GM18498 (cell line): Measurements from ENCODE around the gene BCL2L12.
A peak's percentile ranks its signal among the peaks of the same experiment; 100 is the strongest.

Experiments used
- ATAC-seq: cut with Tn5 transposase; IDR thresholded peaks from one replicate; pipeline ENCODE4 v1.9.1; 2021; ENCODE audit warnings: mild to moderate bottlenecking, moderate library complexity; ENCODE audit not compliant: unreplicated experiment

Gene BCL2L12

DNA sequence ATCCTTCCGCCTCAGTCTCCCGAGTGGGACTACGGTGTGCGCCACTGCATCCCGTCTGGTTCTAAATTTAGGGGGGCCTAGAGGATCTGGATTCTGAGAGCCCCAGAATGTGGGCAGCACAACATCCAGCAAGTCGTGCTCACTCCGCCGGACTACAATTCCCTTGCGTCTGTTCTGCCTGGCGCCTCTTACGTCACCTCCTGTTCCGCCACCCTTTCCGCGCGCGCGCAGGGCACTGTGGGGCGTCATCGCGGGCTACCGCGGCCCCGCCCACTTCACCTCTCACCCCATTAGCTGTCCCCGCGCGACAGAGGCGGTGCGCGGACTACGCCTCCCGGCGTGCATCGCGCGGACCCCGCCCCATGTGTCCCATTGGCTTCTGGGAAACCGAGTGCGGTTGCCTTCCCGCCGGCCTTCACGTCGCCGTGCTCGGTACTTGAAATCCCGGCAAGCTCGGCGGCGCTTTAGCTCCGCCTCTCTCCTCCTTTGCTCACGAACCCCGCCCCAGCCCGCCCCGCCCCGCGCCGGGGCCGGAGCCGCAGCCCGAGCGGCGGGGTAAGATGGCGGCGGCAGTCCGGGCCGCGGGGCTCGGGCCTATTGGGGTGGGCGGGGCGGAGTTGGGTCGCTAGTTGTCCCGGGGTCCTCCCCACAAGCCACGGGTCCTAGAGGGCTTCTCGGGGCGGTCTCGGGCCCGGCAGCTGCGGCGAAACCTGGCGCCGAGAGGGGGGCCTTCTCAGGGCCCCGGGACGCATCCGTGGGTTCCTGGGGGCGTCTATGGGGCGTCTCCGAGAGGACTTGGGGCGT, 23.8 kb upstream of the BCL2L12 start, which contains the start of gene SCAF1:
SCAF1 (plus strand) TSS at position 522 of the 804 bp plus-strand sequence. CDS start 2,818 bp downstream, outside the sequence.
- peak; percentile 55 for ATAC-seq

DNA sequence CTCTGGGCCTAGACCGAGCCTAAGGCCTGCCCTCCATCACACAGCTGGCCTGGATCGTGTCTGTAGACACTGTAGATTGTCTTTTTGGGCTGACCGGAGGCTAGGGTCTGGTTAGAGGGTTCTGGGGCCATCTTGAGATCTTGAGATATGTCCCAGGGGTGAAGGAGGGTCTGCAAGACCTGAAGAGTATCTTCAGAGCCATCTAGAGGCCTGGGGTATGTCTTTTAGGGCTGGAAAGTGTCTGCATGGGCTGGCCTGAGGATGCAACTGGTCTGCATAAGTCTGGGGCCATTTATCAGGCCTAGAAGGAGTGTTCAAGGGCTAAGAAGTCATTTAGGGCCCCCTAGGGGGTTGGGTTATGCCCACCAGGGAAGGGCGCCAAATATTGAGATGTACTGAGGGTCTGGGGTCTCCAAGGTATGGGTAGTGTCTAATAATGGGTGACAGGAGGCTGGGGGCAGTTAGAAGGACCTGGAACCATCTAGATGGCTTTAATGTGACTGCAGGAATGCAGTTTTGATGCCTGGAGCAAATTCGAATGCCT, 23.2 kb upstream of the BCL2L12 start:
- ATAC-seq: no peak

DNA sequence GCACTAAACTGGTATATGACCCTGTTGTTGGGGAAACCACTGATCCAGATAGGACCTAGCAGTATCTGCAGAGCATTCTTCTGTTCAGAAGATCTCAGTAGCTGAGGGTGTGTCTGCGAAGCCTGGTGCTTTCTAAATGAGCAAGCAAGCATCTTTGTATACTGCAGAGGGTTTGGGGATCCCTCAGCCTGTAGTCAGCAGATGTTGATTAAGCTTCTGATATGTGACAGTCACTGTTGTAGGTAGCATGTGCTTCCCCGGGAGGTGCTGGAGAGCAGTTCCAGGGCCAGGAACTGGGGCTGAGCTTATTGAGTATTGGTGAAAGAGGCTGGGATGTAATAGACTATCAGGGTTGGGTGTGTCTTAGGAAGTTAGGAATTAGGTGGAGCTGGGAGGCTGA, 22.3 kb upstream of the BCL2L12 start:
- no peak for ATAC-seq

DNA sequence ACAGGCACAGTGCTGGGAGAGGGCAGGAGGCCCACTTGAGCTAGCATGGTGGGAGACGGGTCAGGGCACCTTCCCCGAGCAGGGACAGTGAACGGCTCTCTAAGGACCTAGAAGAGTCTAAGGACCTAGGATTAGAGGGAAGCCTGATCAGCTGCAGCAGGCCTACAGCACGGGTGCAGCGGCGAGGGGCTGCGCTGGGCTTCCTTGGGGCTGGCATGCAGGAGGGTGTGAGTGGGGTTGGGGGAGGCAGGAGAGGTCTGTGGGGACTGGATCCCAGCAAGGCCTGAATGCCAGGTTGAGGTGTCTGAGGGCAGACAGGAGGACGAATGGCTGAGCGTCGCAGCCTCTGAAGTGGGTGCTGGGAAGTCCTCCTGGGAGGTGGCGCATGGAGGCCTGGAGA, 20.1 kb upstream of the BCL2L12 start:
- no peak for ATAC-seq

DNA sequence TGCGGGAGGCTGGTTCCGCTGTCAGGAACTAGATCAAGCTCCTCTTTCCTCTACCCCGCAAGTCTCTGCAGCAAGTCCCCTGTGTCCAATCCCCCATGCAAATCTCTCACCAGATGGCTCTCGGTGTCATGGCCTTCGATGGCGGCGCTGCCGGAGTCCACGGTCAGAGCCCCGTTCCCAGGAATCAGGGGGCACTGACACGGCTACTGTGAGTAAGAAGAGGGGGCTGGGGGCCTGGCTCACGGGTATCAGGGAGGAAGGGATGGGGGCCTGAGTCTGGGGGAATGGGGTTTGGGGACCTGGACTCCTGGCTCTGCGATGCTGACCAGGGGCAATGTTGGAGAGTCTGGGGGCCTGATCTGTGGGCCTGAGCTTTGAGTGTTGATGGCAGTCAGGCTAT, 19.7 kb upstream of the BCL2L12 start:
- ATAC-seq: no peak

DNA sequence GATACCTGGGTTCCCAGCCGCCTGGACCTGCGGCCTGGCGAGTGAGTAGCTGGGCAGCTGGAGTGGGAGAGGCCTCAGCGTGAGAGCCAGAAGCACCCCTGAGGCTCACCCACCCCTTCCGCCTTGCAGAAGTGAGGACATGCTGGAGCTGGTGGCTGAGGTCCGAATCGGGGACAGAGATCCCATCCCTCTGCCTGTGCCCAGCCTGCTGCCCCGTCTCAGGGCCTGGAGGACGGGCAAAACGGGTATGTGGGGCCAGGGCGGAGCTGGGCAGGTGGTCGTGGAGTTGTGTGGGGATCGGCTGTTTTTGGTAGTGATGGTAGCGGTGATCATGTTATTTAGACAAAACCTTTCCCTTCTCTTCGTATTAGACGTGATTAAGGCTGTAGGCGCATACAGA, 19.1 kb upstream of the BCL2L12 start:
- ATAC-seq: no peak

DNA sequence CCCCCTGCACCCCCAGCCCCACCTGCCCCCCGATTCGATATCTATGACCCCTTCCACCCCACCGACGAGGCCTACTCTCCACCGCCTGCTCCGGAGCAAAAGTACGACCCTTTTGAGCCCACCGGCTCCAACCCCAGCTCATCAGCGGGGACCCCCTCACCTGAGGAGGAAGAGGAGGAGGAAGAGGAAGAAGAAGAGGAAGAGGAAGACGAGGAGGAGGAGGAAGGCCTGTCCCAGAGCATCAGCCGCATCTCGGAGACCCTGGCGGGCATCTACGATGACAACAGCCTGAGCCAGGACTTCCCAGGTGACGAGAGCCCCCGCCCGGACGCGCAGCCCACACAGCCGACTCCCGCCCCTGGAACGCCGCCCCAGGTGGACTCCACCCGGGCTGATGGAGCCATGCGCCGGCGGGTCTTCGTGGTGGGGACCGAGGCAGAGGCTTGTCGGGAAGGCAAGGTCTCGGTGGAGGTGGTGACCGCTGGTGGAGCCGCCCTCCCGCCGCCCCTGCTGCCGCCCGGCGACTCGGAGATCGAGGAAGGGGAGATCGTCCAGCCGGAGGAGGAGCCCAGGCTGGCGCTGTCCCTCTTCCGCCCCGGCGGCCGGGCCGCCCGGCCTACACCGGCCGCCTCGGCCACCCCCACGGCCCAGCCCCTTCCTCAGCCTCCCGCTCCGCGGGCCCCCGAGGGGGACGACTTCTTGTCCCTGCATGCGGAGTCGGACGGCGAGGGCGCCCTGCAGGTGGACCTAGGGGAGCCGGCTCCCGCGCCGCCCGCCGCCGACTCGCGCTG, 14.5 kb upstream of the BCL2L12 start:
- ATAC-seq: no peak

DNA sequence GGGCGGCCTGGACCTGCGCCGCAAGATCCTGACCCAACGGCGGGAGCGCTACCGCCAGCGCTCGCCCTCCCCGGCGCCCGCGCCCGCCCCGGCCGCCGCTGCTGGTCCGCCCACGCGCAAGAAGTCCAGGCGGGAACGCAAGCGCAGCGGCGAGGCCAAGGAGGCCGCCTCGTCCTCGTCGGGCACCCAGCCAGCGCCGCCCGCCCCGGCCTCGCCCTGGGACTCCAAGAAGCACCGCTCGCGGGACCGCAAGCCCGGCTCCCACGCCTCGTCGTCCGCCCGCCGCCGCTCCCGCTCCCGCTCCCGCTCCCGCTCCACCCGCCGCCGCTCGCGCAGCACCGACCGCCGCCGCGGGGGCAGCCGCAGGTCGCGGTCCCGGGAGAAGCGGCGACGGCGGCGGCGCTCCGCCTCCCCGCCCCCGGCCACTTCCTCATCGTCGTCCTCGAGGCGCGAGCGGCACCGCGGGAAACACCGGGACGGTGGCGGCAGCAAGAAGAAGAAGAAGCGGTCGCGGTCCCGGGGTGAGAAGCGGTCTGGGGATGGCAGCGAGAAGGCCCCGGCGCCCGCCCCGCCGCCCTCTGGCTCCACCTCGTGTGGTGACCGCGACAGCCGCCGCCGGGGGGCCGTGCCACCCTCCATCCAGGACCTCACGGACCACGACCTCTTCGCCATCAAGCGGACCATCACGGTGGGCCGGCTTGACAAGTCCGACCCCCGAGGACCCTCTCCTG, 13.7 kb upstream of the BCL2L12 start:
- ATAC-seq: no peak

DNA sequence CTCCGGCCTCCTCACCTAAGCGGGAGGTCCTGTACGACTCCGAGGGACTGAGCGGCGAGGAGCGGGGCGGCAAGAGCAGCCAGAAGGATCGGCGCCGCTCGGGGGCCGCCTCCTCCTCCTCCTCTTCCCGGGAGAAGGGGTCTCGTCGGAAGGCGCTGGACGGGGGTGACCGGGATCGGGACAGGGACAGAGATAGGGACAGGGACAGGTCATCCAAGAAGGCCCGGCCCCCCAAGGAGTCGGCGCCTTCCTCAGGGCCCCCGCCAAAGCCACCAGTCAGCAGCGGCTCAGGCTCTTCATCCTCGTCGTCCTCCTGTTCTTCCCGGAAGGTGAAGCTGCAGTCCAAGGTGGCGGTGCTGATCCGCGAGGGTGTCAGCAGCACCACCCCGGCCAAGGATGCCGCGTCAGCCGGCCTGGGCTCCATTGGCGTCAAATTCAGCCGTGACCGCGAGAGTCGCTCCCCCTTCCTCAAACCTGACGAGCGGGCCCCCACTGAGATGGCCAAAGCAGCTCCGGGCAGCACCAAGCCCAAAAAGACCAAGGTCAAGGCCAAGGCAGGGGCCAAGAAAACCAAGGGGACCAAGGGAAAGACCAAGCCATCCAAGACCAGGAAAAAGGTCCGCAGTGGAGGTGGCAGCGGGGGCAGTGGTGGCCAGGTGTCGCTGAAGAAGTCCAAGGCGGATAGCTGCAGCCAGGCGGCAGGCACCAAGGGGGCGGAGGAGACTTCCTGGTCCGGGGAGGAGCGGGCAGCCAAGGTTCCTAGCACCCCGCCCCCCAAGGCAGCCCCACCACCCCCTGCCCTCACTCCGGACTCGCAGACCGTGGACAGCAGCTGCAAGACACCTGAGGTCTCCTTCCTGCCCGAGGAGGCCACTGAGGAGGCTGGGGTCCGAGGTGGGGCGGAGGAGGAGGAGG, 12.9 kb upstream of the BCL2L12 start:
- no peak for ATAC-seq

DNA sequence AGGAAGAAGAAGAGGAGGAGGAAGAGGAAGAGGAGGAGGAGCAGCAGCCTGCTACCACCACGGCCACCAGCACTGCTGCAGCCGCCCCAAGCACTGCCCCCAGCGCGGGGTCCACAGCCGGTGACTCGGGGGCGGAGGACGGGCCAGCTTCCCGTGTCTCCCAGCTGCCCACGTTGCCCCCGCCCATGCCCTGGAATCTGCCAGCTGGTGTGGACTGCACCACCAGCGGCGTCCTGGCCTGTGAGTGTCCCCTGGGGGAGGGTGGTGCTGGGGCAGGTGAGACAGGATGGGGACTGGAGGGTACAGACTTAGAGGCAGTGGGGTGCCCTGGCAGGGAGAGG, 12.3 kb upstream of the BCL2L12 start:
- ATAC-seq: no peak

DNA sequence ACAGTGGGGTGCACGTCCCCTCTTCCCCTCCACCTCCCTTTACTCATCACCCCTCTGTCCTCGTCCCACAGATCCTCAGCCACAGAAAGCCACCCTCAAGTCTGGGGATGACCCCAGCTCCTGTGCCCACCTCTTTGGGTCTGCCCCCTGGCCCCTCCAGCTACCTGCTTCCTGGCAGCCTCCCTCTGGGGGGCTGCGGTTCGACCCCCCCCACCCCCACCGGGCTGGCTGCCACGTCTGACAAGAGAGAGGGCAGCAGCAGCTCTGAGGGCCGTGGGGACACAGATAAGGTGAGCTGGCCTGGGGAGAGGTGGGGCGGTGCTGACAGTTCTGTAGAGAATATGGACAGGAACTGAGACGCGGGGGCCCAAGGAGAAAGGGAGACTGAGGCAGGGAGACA, 11.2 kb upstream of the BCL2L12 start:
- ATAC-seq: no peak

DNA sequence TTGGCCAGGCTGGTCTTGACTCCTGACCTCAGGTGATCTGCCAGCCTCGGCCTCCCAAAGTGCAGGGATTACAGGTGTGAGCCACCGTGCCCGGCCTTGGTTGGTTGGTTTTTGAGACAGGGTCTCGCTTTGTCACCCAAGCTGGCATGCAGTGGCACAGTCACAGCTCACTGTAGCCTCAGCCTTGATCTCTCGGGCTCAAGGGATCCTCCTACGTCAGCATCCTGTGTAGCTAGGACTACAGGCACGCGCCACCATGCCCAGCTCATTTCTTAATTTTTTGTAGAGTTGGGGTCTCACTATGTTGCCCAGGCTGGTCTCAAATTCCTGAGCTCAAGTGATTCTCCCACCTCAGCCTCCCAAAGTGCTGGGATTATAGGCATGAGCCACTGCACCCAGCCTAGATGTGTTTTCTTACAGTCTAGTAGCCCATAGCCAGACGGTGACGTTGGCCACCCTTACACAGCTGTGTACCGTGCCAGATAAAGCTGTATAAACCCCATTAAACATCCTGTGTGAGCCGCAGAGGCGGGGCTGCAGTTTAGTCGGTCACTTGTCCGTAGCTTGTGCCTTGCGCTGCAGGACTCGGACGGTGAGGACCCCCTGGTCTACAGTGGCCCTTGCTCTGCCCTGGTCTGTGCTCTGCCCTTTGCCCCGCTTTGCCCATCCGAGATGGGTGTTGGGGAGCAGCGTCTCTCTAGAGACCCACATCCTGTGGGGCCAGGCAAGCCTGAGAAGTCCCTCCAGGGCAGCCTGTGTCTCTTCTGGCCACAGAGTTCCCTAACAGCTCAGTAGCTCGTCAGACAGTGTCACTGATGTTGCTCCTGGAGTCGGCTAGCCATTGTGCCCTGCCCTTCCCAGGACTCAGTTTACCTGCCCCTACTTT, 9.9 kb upstream of the BCL2L12 start:
- ATAC-seq: no peak

DNA sequence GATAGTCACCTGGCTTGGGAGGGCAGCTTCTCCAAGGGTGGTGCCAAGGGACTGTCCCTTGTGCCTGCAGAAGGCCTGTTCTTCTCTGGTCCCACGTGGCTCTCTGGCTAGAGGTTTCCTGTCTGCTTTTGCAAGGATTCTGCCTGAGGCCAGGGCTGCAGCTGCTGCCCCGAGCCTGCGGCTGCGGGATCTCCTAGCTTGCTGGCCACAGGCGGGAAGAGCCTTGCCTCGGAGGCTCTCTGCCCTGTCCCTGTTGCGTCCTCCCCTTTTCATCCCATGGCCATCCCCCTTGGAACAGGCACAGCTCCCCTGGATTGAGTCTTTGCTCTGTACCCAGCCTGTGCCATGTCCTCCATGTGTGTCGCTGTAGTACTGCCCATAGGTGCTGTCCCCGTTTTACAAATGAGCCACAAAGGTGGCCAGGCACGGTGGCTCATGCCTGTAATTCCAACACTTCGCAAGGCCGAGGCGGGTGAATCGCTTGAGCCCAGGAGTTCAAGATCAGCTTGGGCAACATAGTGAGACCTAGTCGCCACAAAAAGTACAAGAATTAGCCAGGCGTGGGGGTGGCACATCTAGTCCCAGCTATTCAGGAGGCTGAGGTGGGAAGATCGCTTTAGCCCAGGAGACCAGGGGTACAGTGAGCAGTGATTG, 9.2 kb upstream of the BCL2L12 start:
- no peak for ATAC-seq

DNA sequence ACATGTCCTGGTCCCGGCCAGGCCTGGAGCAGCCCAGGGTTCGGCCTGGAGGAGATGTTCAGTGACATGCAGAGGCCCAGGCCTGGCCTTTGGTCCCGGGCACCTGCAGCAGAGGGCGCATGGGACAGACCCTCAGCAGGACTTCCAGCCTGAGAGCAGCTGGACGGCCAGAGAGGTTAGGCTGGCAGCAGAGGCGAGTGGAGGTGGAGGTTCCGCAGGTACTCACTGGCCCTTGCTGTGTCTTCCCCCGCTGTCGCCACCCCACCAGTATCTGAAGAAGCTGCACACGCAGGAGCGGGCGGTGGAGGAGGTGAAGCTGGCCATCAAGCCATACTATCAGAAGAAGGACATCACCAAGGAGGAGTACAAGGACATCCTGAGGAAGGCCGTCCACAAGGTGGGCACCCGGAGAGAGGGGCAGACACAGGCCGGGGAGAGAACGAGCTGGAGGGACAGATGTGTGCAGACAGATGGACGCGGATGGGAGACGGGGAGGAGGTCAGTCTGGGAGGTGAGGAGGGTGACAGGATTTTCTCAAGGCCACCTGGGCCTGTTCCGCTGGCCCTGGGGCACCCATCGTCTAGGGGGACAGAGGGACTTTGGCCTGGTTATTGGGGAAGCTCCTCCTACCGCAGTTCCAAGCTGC, 8.1 kb upstream of the BCL2L12 start:
- ATAC-seq: no peak

DNA sequence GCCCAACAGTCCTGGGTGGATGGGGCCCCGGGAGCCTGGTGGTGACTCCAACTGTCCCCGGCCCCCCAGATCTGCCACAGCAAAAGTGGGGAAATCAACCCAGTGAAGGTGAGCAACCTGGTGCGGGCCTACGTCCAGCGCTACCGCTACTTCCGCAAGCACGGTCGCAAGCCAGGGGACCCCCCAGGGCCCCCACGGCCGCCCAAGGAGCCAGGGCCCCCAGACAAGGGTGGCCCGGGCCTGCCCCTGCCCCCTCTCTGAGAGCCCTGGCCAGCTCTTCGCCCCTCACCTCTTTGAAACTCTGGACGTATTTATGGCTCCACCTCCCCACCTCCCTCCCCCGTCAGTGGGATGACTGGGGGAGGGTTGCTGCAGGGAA, 7.6 kb upstream of the BCL2L12 start:
- ATAC-seq: no peak

DNA sequence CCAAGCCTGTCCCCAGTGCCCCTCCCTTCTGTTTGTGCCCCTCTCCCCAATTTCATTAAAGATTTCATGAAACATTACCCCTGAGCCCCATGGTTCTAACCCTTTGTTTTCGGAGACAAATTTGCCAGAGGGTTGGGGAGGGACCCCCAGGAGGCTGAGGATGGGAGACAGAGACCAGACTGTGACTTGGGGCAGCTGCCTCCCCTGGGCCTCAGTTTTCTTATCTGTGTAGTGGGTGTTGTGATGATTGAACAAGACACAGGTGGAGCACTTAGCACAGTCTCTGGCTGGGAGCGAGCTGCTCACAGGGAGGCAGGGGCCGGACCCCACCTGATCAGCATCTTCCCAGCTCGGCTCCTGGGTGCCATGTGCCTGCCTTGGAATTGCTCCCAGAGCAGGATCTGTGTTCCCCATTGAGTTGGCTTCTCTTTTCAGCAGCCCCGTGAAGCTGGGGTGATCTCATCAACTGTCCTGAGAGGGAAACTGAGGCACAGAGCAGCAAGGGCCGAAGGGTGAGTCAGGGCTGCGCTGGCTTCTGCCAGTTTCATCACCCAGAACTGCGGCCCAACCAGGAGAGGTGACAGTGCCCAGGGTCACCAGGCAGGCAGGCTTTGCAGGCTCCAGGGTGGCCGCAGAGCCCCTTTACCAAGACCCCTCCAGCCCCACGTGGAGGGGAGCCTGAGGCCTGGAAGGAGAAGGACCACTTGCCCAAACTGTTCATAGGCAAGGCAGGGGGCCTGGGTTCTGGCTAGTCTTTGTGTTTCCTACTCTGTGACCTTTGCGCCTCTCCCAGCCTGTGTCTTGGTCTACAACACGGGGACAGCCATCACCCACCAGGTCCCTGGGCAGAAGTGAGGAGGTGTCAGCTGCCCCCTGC, 6.9 kb upstream of the BCL2L12 start:
- ATAC-seq: no peak

DNA sequence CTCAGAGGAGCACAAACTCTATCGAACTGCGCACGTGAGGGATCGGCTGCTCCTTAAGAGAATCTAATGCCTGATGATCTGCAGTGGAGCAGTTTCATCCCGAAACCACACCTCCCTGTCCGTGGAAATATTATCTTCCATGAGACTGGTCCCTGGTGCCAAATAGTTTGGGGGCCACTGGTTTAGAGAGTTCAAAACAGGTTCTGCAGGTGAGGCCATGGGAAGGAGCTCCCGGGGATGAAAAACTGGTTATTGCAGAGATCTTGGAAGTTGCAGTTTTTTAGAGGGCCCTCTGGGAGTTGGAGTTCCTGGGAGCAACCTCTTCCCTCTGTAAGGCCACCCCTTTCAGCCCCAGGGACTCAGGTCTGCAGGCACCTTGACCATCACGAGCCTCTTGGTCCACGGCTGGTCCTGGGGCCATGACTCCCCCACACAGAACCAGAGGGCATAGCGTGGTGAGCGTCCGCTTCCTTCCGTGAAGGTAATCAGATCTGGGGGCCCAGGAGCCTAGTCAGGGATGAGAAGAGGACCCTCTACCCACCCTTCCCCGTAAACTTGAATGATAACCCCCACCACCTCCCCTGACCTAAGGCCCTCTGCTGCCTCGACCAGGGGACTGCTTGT, 5.3 kb upstream of the BCL2L12 start:
- no peak for ATAC-seq
